Mesenchymal stem cell (in vitro differentiated cells and primary cell): ENCODE measurements around the gene ZNF607. TPM values are rescaled to one million over a fixed set of nuclear protein-coding genes. Genes with fewer than 3 reads are reported as not detected.

Experiments used
- DNase-seq: peaks from one replicate; pipeline ENCODE4 v3.0.0-alpha.2; 2013
- H2AFZ ChIP-seq: one replicate; pipeline ENCODE4 v1.6.1; 2013; ENCODE audit warnings: low read depth, mild to moderate bottlenecking, control low read depth, inconsistent platforms, low read length, moderate library complexity
- H2AK5ac ChIP-seq: 2 replicates; pipeline ENCODE4 v1.6.1; 2013; ENCODE audit warnings: low read length, moderate library complexity, mild to moderate bottlenecking, inconsistent platforms; ENCODE audit not compliant: severe bottlenecking
- H2BK120ac ChIP-seq: one replicate; pipeline ENCODE4 v1.6.1; 2013; ENCODE audit warnings: low read depth, mild to moderate bottlenecking, inconsistent platforms, low read length, moderate library complexity
- H2BK12ac ChIP-seq, 2 experiments: one replicate each; pipeline ENCODE4 v1.6.1; 2013; ENCODE audit warnings: inconsistent platforms in 2 of 2, low read length in 2 of 2, mild to moderate bottlenecking in 2 of 2, moderate library complexity in 2 of 2, control low read depth in 1 of 2
- H2BK15ac ChIP-seq: one replicate; pipeline ENCODE4 v1.6.1; 2013; ENCODE audit warnings: mild to moderate bottlenecking, low read depth, inconsistent platforms; ENCODE audit not compliant: poor library complexity, severe bottlenecking
- H2BK5ac ChIP-seq: 2 replicates; pipeline ENCODE4 v1.6.1; 2013; ENCODE audit warnings: low read depth, mild to moderate bottlenecking, low read length, control low read depth, inconsistent platforms; ENCODE audit not compliant: poor library complexity, severe bottlenecking
- H3K14ac ChIP-seq, 2 experiments: one replicate each; pipeline ENCODE4 v1.6.1; 2013; ENCODE audit warnings: inconsistent platforms in 2 of 2, low read length in 2 of 2, control low read depth in 1 of 2, mild to moderate bottlenecking in 1 of 2, moderate library complexity in 1 of 2
- H3K18ac ChIP-seq, 2 experiments: one replicate each; pipeline ENCODE4 v1.6.1; 2013; ENCODE audit warnings: inconsistent platforms in 2 of 2, low read length in 2 of 2, control low read depth in 1 of 2, low read depth in 1 of 2, mild to moderate bottlenecking in 1 of 2
- H3K23ac ChIP-seq, 2 experiments: one replicate each; pipeline ENCODE4 v1.6.1; 2013; ENCODE audit warnings: inconsistent platforms in 2 of 2, low read length in 2 of 2, mild to moderate bottlenecking in 2 of 2, moderate library complexity in 2 of 2, control low read depth in 1 of 2
- H3K27ac ChIP-seq: 2 replicates; pipeline ENCODE4 v1.5.1; 2013; ENCODE audit warnings: mild to moderate bottlenecking, moderate library complexity, low read length, control low read depth, inconsistent platforms; ENCODE audit not compliant: poor library complexity, severe bottlenecking
- H3K27me3 ChIP-seq, 2 experiments: 2 replicates each; pipeline versions ENCODE4 v1.6.1 to v1.7.0; 2013; ENCODE audit warnings: low read length in 2 of 2, mild to moderate bottlenecking in 2 of 2, moderate library complexity in 2 of 2, control low read depth in 1 of 2, inconsistent platforms in 1 of 2; ENCODE audit not compliant: control insufficient read depth in 1 of 2, insufficient read depth in 1 of 2
- H3K36me3 ChIP-seq, 2 experiments: 2 replicates each; pipeline versions ENCODE4 v1.6.1 to v1.7.0; 2013; ENCODE audit warnings: low read length in 2 of 2, control low read depth in 1 of 2, inconsistent platforms in 1 of 2, low read depth in 1 of 2, mild to moderate bottlenecking in 1 of 2; ENCODE audit not compliant: insufficient read depth in 2 of 2, control insufficient read depth in 1 of 2
- H3K4ac ChIP-seq, 2 experiments: one replicate each; pipeline ENCODE4 v1.6.1; 2013; ENCODE audit warnings: inconsistent platforms in 2 of 2, low read length in 2 of 2, mild to moderate bottlenecking in 2 of 2, moderate library complexity in 2 of 2, control low read depth in 1 of 2, low read depth in 1 of 2
- H3K4me1 ChIP-seq: 2 replicates; pipeline ENCODE4 v1.6.1; 2013; ENCODE audit warnings: low read depth, low read length, control low read depth; ENCODE audit not compliant: control insufficient read depth, insufficient read depth
- H3K4me2 ChIP-seq: 2 replicates; pipeline ENCODE4 v1.6.1; 2013; ENCODE audit warnings: low read length, mild to moderate bottlenecking, inconsistent platforms; ENCODE audit not compliant: poor library complexity, severe bottlenecking
- H3K4me3 ChIP-seq, 2 experiments: 2 replicates each; pipeline versions ENCODE4 v1.5.1 to v1.7.0; 2013; ENCODE audit warnings: low read length in 2 of 2, mild to moderate bottlenecking in 2 of 2, control low read depth in 1 of 2, low read depth in 1 of 2; ENCODE audit not compliant: insufficient read depth in 1 of 2
- H3K79me1 ChIP-seq: replicated peaks from 2 replicates; pipeline ENCODE4 v1.6.1; 2013; ENCODE audit warnings: mild to moderate bottlenecking, control low read depth, low read length, inconsistent platforms; ENCODE audit not compliant: poor library complexity, severe bottlenecking
- H3K9ac ChIP-seq: 2 replicates; pipeline ENCODE4 v1.7.0; 2013; ENCODE audit warnings: mild to moderate bottlenecking, low read length, moderate library complexity
- H3K9me3 ChIP-seq: 2 replicates; pipeline ENCODE4 v1.7.0; 2013; ENCODE audit warnings: mild to moderate bottlenecking, low read length; ENCODE audit not compliant: control insufficient read depth
- H4K8ac ChIP-seq: one replicate; pipeline ENCODE4 v1.6.1; 2013; ENCODE audit warnings: inconsistent platforms, mild to moderate bottlenecking, low read length, moderate library complexity
- H4K91ac ChIP-seq: one replicate; pipeline ENCODE4 v1.6.1; 2013; ENCODE audit warnings: mild to moderate bottlenecking, low read length, inconsistent platforms
- WGBS: methylation state at CpG from one replicate; pipeline ENCODE4 v1.1.7; 2013; ENCODE audit warnings: mixed read lengths; 5-methylcytosine and 5-hydroxymethylcytosine counted together
- small RNA-seq: library from polyadenylated mRNA; stranded (forward); fragments of <200 nt; extraction: miRNeasy Mini kit (QIAGEN cat#:217004); gene quantifications from one replicate; pipeline ENCODE3, GENCODE V24; 2013; ENCODE audit warnings: low read depth

ZNF607 gene

DNA sequence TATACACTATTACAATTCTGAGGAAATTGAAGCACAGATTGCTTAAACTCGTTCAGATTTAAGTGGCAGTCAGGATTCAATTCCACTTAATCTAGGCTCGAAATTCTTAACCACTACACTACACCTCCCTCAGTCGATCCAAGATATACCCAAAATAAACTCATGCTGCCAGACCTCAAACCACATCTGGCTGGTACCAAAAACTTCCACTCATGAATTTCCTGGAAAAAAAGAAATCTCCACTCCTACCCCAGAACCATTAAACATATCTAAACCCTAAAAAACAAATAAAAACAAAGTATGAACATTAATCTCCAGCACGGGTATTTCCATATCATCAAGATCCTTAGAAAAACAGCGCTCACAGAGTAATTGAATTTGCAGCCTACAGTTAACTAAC lies 65.4 kb downstream of the ZNF607 start:
- no peak overlapping the region for H3K18ac ChIP-seq
- H4K8ac ChIP-seq, result no peak overlapping the region
- H3K79me1 ChIP-seq, result peaks cover 12% of the 10 kb centered on the region
- no peak overlapping the region for H3K4ac ChIP-seq
- no peak overlapping the region for H2BK12ac ChIP-seq
- WGBS, result 41% methylated on average over 5 of the region's 5 CpGs
- H3K4me3 ChIP-seq, result peak overlapping the region; percentile 79 to 97
- no peak overlapping the region for H2BK120ac ChIP-seq
- DNase-seq, result no peak
- H2BK5ac ChIP-seq, result no peak overlapping the region
- no peak overlapping the region for H3K14ac ChIP-seq
- no peak overlapping the region for H2BK15ac ChIP-seq
- H3K9me3 ChIP-seq, result peaks cover 42% of the 10 kb centered on the region
- H3K4me1 ChIP-seq, result peaks cover 4% of the 10 kb centered on the region
- no peak overlapping the region for H2AK5ac ChIP-seq
- peak overlapping the region; percentile 96 for H3K4me2 ChIP-seq
- H3K23ac ChIP-seq, result no peak overlapping the region
- peaks cover 11 to 17% of the 10 kb centered on the region in 2 experiments for H3K36me3 ChIP-seq
- peak overlapping the region; percentile 92 for H3K27ac ChIP-seq
- no peak overlapping the region for H4K91ac ChIP-seq
- no peaks in the 10 kb centered on the region for H3K27me3 ChIP-seq
- H2AFZ ChIP-seq, result no peak overlapping the region
- H3K9ac ChIP-seq, result peak overlapping the region; percentile 93

Small RNA genes lying within 50 kb of the gene (small RNA-seq; reads per million reads assigned to genes)
- gene SELENOKP1, result not detected
